NT2/D1 (cell line): ENCODE measurements around the gene CTDP1.

Experiments
- YY1 ChIP-seq: IDR thresholded peaks from 2 replicates; pipeline ENCODE4 v1.6.1; 2011; ENCODE audit not compliant: insufficient read length, insufficient read depth
- ZNF274 ChIP-seq: IDR thresholded peaks from 2 replicates; pipeline ENCODE4 v1.6.1; 2011; ENCODE audit warnings: mild to moderate bottlenecking, low read depth, low read length

DNA sequence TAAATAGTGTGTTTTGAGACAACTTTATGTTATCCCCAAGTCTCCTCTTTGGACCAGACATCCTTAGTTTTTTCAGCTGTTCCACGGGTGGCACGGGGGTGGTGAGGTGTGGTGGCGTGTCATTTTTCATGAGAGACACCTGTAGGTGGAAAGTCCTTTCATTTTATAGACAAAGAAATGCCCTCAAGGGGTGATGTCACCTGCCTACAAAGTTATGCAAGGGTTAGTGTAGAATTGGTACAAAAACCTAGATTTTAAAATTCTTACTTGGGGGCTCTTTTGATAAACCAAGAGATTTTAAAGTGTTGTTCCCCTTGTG is 15.3 kb downstream of the CTDP1 start:
- TF ChIP-seq YY1 (no peak), ZNF274 (no peak)
